GM18868 (cell line): ENCODE results near the gene CHRNE.
"Not testable (repeated sequence)": the region's sequence is repeated elsewhere in the genome, so short reads cannot be mapped to it uniquely, and the experiment has no call there.

Experiments used
- ATAC-seq: cut with Tn5 transposase; IDR thresholded peaks from one replicate; pipeline ENCODE4 v1.9.1; 2021; ENCODE audit warnings: mild to moderate bottlenecking, moderate library complexity; ENCODE audit not compliant: unreplicated experiment

CHRNE gene

GRCh38 chr17:4939796-4940554 lies 37.1 kb upstream of the CHRNE start, which contains the start of the genes RNF167 and SLC25A11:
Gene RNF167 (plus strand): TSS chr17:4940268. CDS start chr17:4940910, 642 bp downstream.
Gene SLC25A11 (minus strand): TSS chr17:4940046. CDS start chr17:4939910, 136 bp downstream.
- peak; percentile 69 for ATAC-seq

GRCh38 chr17:4939546-4939795 lies 36.6 kb upstream of the CHRNE start:
- ATAC-seq: no peak

GRCh38 chr17:4938688-4939545 lies 36.0 kb upstream of the CHRNE start:
- ATAC-seq: no peak

- ATAC-seq: no peak
Measured at GRCh38 chr17:4938069-4938491, 35.2 kb upstream of the CHRNE start.

GRCh38 chr17:4937553-4937952 lies 34.7 kb upstream of the CHRNE start:
- no peak for ATAC-seq

- ATAC-seq: no peak
Measured at GRCh38 chr17:4936436-4936835, 33.5 kb upstream of the CHRNE start.

GRCh38 chr17:4935650-4936049 lies 32.8 kb upstream of the CHRNE start:
- ATAC-seq: no peak

- ATAC-seq: peak; percentile 40
Measured at GRCh38 chr17:4934173-4934979, 31.5 kb upstream of the CHRNE start.

- no peak for ATAC-seq
Measured at GRCh38 chr17:4933646-4934045, 30.7 kb upstream of the CHRNE start.

- no peak for ATAC-seq
Measured at GRCh38 chr17:4932756-4933155, 29.9 kb upstream of the CHRNE start.

GRCh38 chr17:4931963-4932362 lies 29.1 kb upstream of the CHRNE start, which contains the start of gene GP1BA:
Gene GP1BA (plus strand): TSS chr17:4932277. CDS start chr17:4932605, 328 bp downstream.
- no peak for ATAC-seq

GRCh38 chr17:4928881-4929280 lies 26.0 kb upstream of the CHRNE start:
- ATAC-seq: no peak

GRCh38 chr17:4926577-4927335 lies 23.9 kb upstream of the CHRNE start:
- ATAC-seq: not testable (repeated sequence)

- no peak for ATAC-seq
Measured at GRCh38 chr17:4921320-4921719, 18.4 kb upstream of the CHRNE start.

- no peak for ATAC-seq
Measured at GRCh38 chr17:4920351-4921048, 17.6 kb upstream of the CHRNE start.

- ATAC-seq: no peak
Measured at GRCh38 chr17:4919511-4920047, 16.7 kb upstream of the CHRNE start.

- not testable (repeated sequence) for ATAC-seq
Measured at GRCh38 chr17:4914551-4914950, 11.7 kb upstream of the CHRNE start.

- ATAC-seq: no peak
Measured at GRCh38 chr17:4913994-4914393, 11.1 kb upstream of the CHRNE start.

GRCh38 chr17:4908711-4909496 lies 6.0 kb upstream of the CHRNE start:
- no peak for ATAC-seq
